ENCODE measurements around the gene LRCH3. TPM values are rescaled to one million over a fixed set of nuclear protein-coding genes. Genes with fewer than 3 reads are reported as not detected.
A peak's percentile ranks its signal among the peaks of the same experiment; 100 is the strongest.

LRCH3 gene
- total RNA-seq, 4 donors from 2014 or later, result 34.6 to 160 (median 55.2) TPM

DNA sequence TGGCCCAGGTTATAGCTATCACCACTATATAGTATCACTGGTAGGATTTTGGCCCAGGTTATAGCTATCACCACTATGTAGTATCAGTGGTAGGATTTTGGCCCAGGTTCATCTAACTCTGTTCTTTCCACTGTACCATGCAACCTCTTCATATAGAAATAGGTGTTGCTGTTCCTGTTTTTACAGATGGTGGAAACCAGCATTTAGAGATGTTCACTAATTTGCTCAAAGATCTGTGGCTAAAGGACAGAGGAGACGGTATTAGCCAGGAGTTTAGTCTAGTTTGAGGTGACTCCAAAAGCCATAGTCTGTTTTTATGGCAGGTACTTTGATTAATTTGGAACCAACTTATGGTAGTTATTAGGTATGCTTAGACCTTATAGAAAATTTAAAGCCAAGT lies 3.1 kb downstream of the LRCH3 start:
- no peak for DNase-seq (ENCODE audit: extremely low spot score)
- no peak for TF ChIP-seq POLR2A (IDR thresholded peaks at IDR 0.05; ENCODE audit: low read depth)
- no peak for TF ChIP-seq EP300 (IDR thresholded peaks at IDR 0.05)
- no peak for TF ChIP-seq POLR2AphosphoS5 (IDR thresholded peaks at IDR 0.05)
- TF ChIP-seq, protein P1, sequence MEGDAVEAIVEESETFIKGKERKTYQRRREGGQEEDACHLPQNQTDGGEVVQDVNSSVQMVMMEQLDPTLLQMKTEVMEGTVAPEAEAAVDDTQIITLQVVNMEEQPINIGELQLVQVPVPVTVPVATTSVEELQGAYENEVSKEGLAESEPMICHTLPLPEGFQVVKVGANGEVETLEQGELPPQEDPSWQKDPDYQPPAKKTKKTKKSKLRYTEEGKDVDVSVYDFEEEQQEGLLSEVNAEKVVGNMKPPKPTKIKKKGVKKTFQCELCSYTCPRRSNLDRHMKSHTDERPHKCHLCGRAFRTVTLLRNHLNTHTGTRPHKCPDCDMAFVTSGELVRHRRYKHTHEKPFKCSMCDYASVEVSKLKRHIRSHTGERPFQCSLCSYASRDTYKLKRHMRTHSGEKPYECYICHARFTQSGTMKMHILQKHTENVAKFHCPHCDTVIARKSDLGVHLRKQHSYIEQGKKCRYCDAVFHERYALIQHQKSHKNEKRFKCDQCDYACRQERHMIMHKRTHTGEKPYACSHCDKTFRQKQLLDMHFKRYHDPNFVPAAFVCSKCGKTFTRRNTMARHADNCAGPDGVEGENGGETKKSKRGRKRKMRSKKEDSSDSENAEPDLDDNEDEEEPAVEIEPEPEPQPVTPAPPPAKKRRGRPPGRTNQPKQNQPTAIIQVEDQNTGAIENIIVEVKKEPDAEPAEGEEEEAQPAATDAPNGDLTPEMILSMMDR (IDR thresholded peaks at IDR 0.05), result no peak
- no peaks in the 10 kb centered on the region for H3K36me3 ChIP-seq
- 75% methylated on average over 1 of the region's 1 CpG for WGBS
- no peaks in the 10 kb centered on the region for H3K9me3 ChIP-seq
- peaks cover 34 to 67% (median 59%) of the 10 kb centered on the region in 4 donors for H3K4me1 ChIP-seq
- H3K4me3 ChIP-seq, result no peak overlapping the region
- H3K27me3 ChIP-seq, result no peaks in the 10 kb centered on the region
- peak overlapping the region in 2 of 4 donors; percentile 23 to 42 for H3K27ac ChIP-seq (replicated peaks in 1 of 4)
- intact Hi-C loops (cut with DNase I), result loop anchor here (5.0 kb wide), 1 partner anchor 42 kb away; no protein-coding TSS in a partner anchor

DNA sequence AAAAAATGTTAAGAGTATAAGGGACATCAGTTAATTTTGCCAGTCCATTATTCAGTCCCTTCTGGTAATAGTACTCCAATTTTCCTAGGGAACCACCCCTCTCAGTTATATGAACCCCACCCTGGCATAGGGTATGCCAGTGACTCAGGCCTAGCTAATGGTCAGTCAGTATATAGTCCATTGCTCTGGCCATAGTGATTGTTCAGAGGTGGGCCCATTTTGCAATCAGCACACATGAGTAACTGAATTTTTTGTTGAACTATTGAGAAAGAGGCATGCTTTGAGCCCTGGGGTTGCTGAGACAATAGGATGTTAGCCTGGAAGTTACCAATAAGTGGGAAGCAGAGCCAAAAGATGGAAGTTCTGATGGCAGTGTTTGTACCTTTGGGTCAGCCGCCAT lies 4.1 kb downstream of the LRCH3 start:
- H3K4me3 ChIP-seq, result no peak overlapping the region
- intact Hi-C loops (cut with DNase I), result no loop called here
- peaks cover 45 to 77% (median 70%) of the 10 kb centered on the region in 4 donors for H3K4me1 ChIP-seq
- peak overlapping the region in 2 of 4 donors; percentile 7 to 44 for H3K27ac ChIP-seq (replicated peaks in 1 of 4)
- H3K36me3 ChIP-seq, result no peaks in the 10 kb centered on the region
- DNase-seq (ENCODE audit: extremely low spot score), result no peak
- no peak for TF ChIP-seq POLR2A (IDR thresholded peaks at IDR 0.05; ENCODE audit: low read depth)
- TF ChIP-seq POLR2AphosphoS5 (IDR thresholded peaks at IDR 0.05), result no peak
- no peak for TF ChIP-seq EP300 (IDR thresholded peaks at IDR 0.05)
- TF ChIP-seq, protein P1 (IDR thresholded peaks at IDR 0.05), result no peak
- H3K9me3 ChIP-seq, result no peaks in the 10 kb centered on the region
- no peaks in the 10 kb centered on the region for H3K27me3 ChIP-seq
- WGBS, result 95% methylated on average over 1 of the region's 1 CpG

DNA sequence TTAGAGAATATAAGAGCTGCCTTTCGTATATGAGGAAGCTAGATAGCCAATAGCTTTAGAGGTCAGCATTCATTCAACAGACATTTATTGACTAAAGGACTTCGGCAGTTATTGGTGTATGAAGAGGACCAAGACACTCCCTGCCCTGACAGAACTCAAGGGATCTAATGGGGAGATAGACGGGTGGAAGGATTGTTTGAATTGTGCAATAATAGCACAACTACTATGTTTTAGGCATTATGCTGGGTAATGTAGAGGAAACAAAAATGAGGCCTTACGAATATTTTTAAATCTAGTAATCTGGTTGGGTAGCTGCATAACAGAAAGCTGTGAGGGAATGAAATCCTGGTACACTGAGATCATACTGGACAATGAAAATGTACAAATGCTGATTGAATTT lies 5.0 kb downstream of the LRCH3 start:
- WGBS, result 63% methylated on average over 4 of the region's 4 CpGs
- H3K27ac ChIP-seq (replicated peaks in 1 of 4), result no peak overlapping the region
- intact Hi-C loops (cut with DNase I), result no loop called here
- no peak overlapping the region for H3K4me3 ChIP-seq
- peaks cover 42 to 77% (median 70%) of the 10 kb centered on the region in 4 donors for H3K4me1 ChIP-seq
- no peaks in the 10 kb centered on the region for H3K27me3 ChIP-seq
- TF ChIP-seq, protein P1 (IDR thresholded peaks at IDR 0.05), result no peak
- no peak for TF ChIP-seq POLR2A (IDR thresholded peaks at IDR 0.05; ENCODE audit: low read depth)
- no peak for DNase-seq (ENCODE audit: extremely low spot score)
- H3K36me3 ChIP-seq, result no peaks in the 10 kb centered on the region
- no peaks in the 10 kb centered on the region for H3K9me3 ChIP-seq

DNA sequence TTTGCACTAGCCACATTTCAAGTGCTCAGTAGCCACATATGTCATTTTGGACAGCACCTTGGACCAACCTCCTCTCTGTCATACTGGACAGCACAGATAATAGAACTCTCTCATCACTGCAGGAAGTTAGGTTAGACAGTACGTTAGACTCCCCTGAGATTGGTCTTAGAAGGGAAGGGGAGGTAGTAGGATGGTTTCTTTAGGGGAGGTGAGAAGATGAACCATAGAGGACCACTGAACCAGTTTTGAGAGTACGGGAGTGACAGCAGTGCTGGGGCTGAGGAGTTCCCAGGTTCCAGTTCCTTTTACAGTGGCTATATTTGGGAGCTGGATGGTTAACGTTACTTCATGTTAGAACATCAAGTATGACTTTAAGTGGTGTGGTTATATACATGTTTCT lies 7.8 kb downstream of the LRCH3 start:
- Histone ChIP-seq H3K9me3 (no peaks in the 10 kb centered on the region), H3K4me3 (no peak overlapping the region), H3K27ac (replicated peaks in 1 of 4) (peak overlapping the region; percentile 11 to 59 (median 34)), H3K4me1 (peaks cover 45 to 84% (median 72%) of the 10 kb centered on the region in 4 donors), H3K36me3 (no peaks in the 10 kb centered on the region), H3K27me3 (no peaks in the 10 kb centered on the region)
- 38% methylated on average over 3 of the region's 3 CpGs for WGBS
- intact Hi-C loops (cut with DNase I), result no loop called here
- TF ChIP-seq EP300 (IDR thresholded peaks at IDR 0.05), result no peak
- TF ChIP-seq POLR2AphosphoS5 (IDR thresholded peaks at IDR 0.05), result no peak
- TF ChIP-seq, protein P1 (IDR thresholded peaks at IDR 0.05), result no peak
- TF ChIP-seq POLR2A (IDR thresholded peaks at IDR 0.05; ENCODE audit: low read depth), result no peak
- no peak for DNase-seq (ENCODE audit: extremely low spot score)

DNA sequence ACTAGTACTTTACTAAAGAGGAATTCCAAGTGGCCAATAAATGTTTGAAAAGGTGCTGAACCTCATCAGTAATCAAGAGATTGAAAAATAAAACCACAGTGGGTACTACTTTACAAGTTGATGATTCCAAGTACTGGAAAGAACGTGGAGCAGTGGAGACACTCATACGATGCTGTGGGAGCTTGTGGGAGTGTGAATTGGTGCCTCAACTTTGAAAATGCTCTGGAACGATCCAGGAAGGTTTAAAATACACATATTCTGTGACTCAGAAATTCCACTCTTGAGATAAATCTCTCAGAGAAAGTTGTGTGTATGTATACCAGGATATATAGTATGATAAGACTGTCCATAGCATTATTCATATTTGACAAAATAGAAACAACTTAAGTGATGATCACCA lies 9.3 kb downstream of the LRCH3 start:
- intact Hi-C loops (cut with DNase I), result no loop called here
- H3K4me1 ChIP-seq, result peaks cover 30 to 74% (median 62%) of the 10 kb centered on the region in 4 donors

More for the DNA sequence above, 9.3 kb downstream of the LRCH3 start:
- Histone ChIP-seq H3K27me3 (no peaks in the 10 kb centered on the region), H3K4me3 (no peak overlapping the region), H3K9me3 (no peaks in the 10 kb centered on the region), H3K27ac (replicated peaks in 1 of 4) (no peak overlapping the region), H3K36me3 (no peaks in the 10 kb centered on the region)
- no peak for DNase-seq (ENCODE audit: extremely low spot score)
- TF ChIP-seq, protein P1 (IDR thresholded peaks at IDR 0.05), result no peak
- TF ChIP-seq EP300 (IDR thresholded peaks at IDR 0.05) (no peak), POLR2AphosphoS5 (IDR thresholded peaks at IDR 0.05) (no peak), POLR2A (IDR thresholded peaks at IDR 0.05; ENCODE audit: low read depth) (no peak)
- 67% methylated on average over 3 of the region's 3 CpGs for WGBS

All from esophagus muscularis mucosa (tissue), 4 donors.